ENCODE data around the gene EVPL. TPM values are rescaled to one million over a fixed set of nuclear protein-coding genes. Genes with fewer than 3 reads are reported as not detected.

Gene EVPL
- total and polyA plus RNA-seq, 2 of the 13 experiments (the other 11 are each of a cell fraction or from before 2014, with no cell fraction given) = 2.1 to 8.2 TPM

- H3K9me3 ChIP-seq (ENCODE audit: low read length) = no peaks in the 10 kb centered on the region
- H3K27me3 ChIP-seq (ENCODE audit: control insufficient read depth in 1 of 2, insufficient read depth in 2 of 2, low read length in 2 of 2) = no peaks in the 10 kb centered on the region; a peak in 1 of 5 replicates
- H3K9ac ChIP-seq (ENCODE audit: insufficient read depth, low read depth, low read length) = no peak overlapping the region
- WGBS (ENCODE audit: low lambda C conversion rate) = 96% methylated on average over 20 of the region's 24 CpGs
- no peaks in the 10 kb centered on the region for H3K79me2 ChIP-seq (ENCODE audit: insufficient read depth, low read length)
- no peak overlapping the region for H2AFZ ChIP-seq (ENCODE audit: low read length)
- DNase-seq (ENCODE audit: low spot score) = no peak
- POLR2A ChIA-PET = no interaction called here
- in situ Hi-C loops (cut with HindIII; ENCODE audit: extremely low pct_ligation_motif_present, low pct_unique_long_range_greater_than_20kb) = no loop called here
- CTCF ChIA-PET (ENCODE audit: low intra/inter-chr PET ratio, low total read pairs) = no interaction called here
- FAIRE-seq = no peak
- H3K4me2 ChIP-seq (ENCODE audit: low read depth, low read length) = no peak overlapping the region
- ATAC-seq = no peak
- no peaks in the 10 kb centered on the region for H4K20me1 ChIP-seq (ENCODE audit: insufficient read depth, low read length)
- BruUV-seq (replicated peaks) = no TSS peak
- intact Hi-C loops (cut with micrococcal nuclease; ENCODE audit: unreplicated experiment) = no loop called here
- no peak overlapping the region for H3K4me3 ChIP-seq (replicated peaks in 1 of 3; ENCODE audit: insufficient read depth in 1 of 3, low read depth in 2 of 3, low read length in 3 of 3)
- peaks cover 1 to 14% of the 10 kb centered on the region in 2 experiments; a peak in 4 of 5 replicates for H3K36me3 ChIP-seq (replicated peaks in 1 of 2; ENCODE audit: control insufficient read depth in 1 of 2, insufficient read depth in 2 of 2, low read length in 2 of 2)
- H3K4me1 ChIP-seq (ENCODE audit: insufficient read depth, low read length) = peaks cover 20% of the 10 kb centered on the region
- H3K27ac ChIP-seq (ENCODE audit: extremely low read length, insufficient read depth, low read length) = no peak overlapping the region
- TF ChIP-seq ZNF501 (CRISPR knock-in tag; IDR thresholded peaks at IDR 0.05) (no peak), ZNF644 (CRISPR knock-in tag; IDR thresholded peaks at IDR 0.05; ENCODE audit: low read depth) (no peak), TGIF2 (CRISPR knock-in tag; IDR thresholded peaks at IDR 0.05) (no peak), ZFP1 (CRISPR knock-in tag; IDR thresholded peaks at IDR 0.05) (no peak), TOE1 (CRISPR knock-in tag; IDR thresholded peaks at IDR 0.05) (no peak), ZNF777 (CRISPR knock-in tag; IDR thresholded peaks at IDR 0.05) (no peak), GABPA (IDR thresholded peaks at IDR 0.05; ENCODE audit: low read depth, low read length) (no peak), GABPA (CRISPR knock-in tag; IDR thresholded peaks at IDR 0.05; ENCODE audit: low read depth) (no peak), PCBP1 (IDR thresholded peaks at IDR 0.05; ENCODE audit: borderline replicate concordance, low read depth, low read length) (no peak), TFDP2 (CRISPR knock-in tag; IDR thresholded peaks at IDR 0.05) (no peak), CBX1 (IDR thresholded peaks at IDR 0.05; ENCODE audit: low read depth) (no peak)
- TF ChIP-seq, protein P1, sequence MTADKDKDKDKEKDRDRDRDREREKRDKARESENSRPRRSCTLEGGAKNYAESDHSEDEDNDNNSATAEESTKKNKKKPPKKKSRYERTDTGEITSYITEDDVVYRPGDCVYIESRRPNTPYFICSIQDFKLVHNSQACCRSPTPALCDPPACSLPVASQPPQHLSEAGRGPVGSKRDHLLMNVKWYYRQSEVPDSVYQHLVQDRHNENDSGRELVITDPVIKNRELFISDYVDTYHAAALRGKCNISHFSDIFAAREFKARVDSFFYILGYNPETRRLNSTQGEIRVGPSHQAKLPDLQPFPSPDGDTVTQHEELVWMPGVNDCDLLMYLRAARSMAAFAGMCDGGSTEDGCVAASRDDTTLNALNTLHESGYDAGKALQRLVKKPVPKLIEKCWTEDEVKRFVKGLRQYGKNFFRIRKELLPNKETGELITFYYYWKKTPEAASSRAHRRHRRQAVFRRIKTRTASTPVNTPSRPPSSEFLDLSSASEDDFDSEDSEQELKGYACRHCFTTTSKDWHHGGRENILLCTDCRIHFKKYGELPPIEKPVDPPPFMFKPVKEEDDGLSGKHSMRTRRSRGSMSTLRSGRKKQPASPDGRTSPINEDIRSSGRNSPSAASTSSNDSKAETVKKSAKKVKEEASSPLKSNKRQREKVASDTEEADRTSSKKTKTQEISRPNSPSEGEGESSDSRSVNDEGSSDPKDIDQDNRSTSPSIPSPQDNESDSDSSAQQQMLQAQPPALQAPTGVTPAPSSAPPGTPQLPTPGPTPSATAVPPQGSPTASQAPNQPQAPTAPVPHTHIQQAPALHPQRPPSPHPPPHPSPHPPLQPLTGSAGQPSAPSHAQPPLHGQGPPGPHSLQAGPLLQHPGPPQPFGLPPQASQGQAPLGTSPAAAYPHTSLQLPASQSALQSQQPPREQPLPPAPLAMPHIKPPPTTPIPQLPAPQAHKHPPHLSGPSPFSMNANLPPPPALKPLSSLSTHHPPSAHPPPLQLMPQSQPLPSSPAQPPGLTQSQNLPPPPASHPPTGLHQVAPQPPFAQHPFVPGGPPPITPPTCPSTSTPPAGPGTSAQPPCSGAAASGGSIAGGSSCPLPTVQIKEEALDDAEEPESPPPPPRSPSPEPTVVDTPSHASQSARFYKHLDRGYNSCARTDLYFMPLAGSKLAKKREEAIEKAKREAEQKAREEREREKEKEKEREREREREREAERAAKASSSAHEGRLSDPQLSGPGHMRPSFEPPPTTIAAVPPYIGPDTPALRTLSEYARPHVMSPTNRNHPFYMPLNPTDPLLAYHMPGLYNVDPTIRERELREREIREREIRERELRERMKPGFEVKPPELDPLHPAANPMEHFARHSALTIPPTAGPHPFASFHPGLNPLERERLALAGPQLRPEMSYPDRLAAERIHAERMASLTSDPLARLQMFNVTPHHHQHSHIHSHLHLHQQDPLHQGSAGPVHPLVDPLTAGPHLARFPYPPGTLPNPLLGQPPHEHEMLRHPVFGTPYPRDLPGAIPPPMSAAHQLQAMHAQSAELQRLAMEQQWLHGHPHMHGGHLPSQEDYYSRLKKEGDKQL (CRISPR knock-in tag; IDR thresholded peaks at IDR 0.05; ENCODE audit: low read depth) = no peak
- TF ChIP-seq, protein P2, sequence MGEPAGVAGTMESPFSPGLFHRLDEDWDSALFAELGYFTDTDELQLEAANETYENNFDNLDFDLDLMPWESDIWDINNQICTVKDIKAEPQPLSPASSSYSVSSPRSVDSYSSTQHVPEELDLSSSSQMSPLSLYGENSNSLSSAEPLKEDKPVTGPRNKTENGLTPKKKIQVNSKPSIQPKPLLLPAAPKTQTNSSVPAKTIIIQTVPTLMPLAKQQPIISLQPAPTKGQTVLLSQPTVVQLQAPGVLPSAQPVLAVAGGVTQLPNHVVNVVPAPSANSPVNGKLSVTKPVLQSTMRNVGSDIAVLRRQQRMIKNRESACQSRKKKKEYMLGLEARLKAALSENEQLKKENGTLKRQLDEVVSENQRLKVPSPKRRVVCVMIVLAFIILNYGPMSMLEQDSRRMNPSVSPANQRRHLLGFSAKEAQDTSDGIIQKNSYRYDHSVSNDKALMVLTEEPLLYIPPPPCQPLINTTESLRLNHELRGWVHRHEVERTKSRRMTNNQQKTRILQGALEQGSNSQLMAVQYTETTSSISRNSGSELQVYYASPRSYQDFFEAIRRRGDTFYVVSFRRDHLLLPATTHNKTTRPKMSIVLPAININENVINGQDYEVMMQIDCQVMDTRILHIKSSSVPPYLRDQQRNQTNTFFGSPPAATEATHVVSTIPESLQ (CRISPR knock-in tag; conservative IDR thresholded peaks at IDR 0.05) = no peak
- TF ChIP-seq, protein P3, sequence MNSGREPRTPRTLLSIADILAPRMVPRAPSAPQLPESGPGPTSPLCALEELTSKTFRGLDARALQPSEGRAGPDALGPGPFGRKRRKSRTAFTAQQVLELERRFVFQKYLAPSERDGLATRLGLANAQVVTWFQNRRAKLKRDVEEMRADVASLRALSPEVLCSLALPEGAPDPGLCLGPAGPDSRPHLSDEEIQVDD (CRISPR knock-in tag; IDR thresholded peaks at IDR 0.05; ENCODE audit: borderline replicate concordance) = no peak
- TF ChIP-seq, protein P4, sequence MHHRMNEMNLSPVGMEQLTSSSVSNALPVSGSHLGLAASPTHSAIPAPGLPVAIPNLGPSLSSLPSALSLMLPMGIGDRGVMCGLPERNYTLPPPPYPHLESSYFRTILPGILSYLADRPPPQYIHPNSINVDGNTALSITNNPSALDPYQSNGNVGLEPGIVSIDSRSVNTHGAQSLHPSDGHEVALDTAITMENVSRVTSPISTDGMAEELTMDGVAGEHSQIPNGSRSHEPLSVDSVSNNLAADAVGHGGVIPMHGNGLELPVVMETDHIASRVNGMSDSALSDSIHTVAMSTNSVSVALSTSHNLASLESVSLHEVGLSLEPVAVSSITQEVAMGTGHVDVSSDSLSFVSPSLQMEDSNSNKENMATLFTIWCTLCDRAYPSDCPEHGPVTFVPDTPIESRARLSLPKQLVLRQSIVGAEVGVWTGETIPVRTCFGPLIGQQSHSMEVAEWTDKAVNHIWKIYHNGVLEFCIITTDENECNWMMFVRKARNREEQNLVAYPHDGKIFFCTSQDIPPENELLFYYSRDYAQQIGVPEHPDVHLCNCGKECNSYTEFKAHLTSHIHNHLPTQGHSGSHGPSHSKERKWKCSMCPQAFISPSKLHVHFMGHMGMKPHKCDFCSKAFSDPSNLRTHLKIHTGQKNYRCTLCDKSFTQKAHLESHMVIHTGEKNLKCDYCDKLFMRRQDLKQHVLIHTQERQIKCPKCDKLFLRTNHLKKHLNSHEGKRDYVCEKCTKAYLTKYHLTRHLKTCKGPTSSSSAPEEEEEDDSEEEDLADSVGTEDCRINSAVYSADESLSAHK (CRISPR knock-in tag; IDR thresholded peaks at IDR 0.05; ENCODE audit: borderline replicate concordance) = no peak
Measured at GRCh38 chr17:76022285-76022684, 4.8 kb downstream of the EVPL start.

All from HepG2 (cell line).